ENCODE data around the gene SIL1.

SIL1 gene

GRCh38 chr5:139052975-139053374, 145.2 kb downstream of the SIL1 start:
- no peak for TF ChIP-seq CTCF (IDR thresholded peaks at IDR 0.05; ENCODE audit: low read depth, low read length)
- H3K4me3 ChIP-seq (replicated peaks in 1 of 2; ENCODE audit: low read depth in 2 of 2, low read length in 2 of 2) = no peak overlapping the region
- DNase-seq (ENCODE audit: low read depth in 2 of 2) = no peak

GRCh38 chr5:139051392-139051791, 146.8 kb downstream of the SIL1 start:
- no peak overlapping the region for H3K4me3 ChIP-seq (replicated peaks in 1 of 2; ENCODE audit: low read depth in 2 of 2, low read length in 2 of 2)
- TF ChIP-seq CTCF (IDR thresholded peaks at IDR 0.05; ENCODE audit: low read depth, low read length) = no peak
- DNase-seq (ENCODE audit: low read depth in 2 of 2) = no peak

- H3K4me3 ChIP-seq (replicated peaks in 1 of 2; ENCODE audit: low read depth in 2 of 2, low read length in 2 of 2) = no peak overlapping the region
- no peak for DNase-seq (ENCODE audit: low read depth in 2 of 2)
- TF ChIP-seq CTCF (IDR thresholded peaks at IDR 0.05; ENCODE audit: low read depth, low read length) = no peak
Observed at GRCh38 chr5:139050432-139050831, 147.7 kb downstream of the SIL1 start.

- H3K4me3 ChIP-seq (replicated peaks in 1 of 2; ENCODE audit: low read depth in 2 of 2, low read length in 2 of 2) = no peak overlapping the region
- no peak for DNase-seq (ENCODE audit: low read depth in 2 of 2)
- no peak for TF ChIP-seq CTCF (IDR thresholded peaks at IDR 0.05; ENCODE audit: low read depth, low read length)
Observed at GRCh38 chr5:139049780-139050179, 148.4 kb downstream of the SIL1 start.

GRCh38 chr5:139046551-139046950, 151.6 kb downstream of the SIL1 start:
- DNase-seq (ENCODE audit: low read depth in 2 of 2) = peak in 1 of 2 donors; percentile 18
- TF ChIP-seq CTCF (IDR thresholded peaks at IDR 0.05; ENCODE audit: low read depth, low read length) = no peak
- no peak overlapping the region for H3K4me3 ChIP-seq (replicated peaks in 1 of 2; ENCODE audit: low read depth in 2 of 2, low read length in 2 of 2)

GRCh38 chr5:139043157-139043905, 154.8 kb downstream of the SIL1 start:
- no peak for TF ChIP-seq CTCF (IDR thresholded peaks at IDR 0.05; ENCODE audit: low read depth, low read length)
- peak in 1 of 2 donors; percentile 34 for DNase-seq (ENCODE audit: low read depth in 2 of 2)
- H3K4me3 ChIP-seq (replicated peaks in 1 of 2; ENCODE audit: low read depth in 2 of 2, low read length in 2 of 2) = no peak overlapping the region

GRCh38 chr5:139040081-139040480, 158.1 kb downstream of the SIL1 start:
- DNase-seq (ENCODE audit: low read depth in 2 of 2) = no peak
- H3K4me3 ChIP-seq (replicated peaks in 1 of 2; ENCODE audit: low read depth in 2 of 2, low read length in 2 of 2) = no peak overlapping the region
- TF ChIP-seq CTCF (IDR thresholded peaks at IDR 0.05; ENCODE audit: low read depth, low read length) = no peak
